Renal cortical epithelial cell (primary cell): Measurements from ENCODE around the gene ACP5. TPM values are rescaled to one million over a fixed set of nuclear protein-coding genes. Genes with fewer than 3 reads are reported as not detected.
"Not testable (repeated sequence)": the region's sequence is repeated elsewhere in the genome, so short reads cannot be mapped to it uniquely, and the experiment has no call there.

Source experiments
- DNase-seq: peaks from one replicate; pipeline ENCODE4 v3.0.0-alpha.2; 2011; ENCODE audit warnings: low read depth
- total RNA-seq: library from RNA; depleted of rRNA; stranded (reverse); fragments of >200 nt; gene quantifications from 2 replicates; pipeline ENCODE4 v1.2.3, GENCODE V29; 2014

ACP5 gene
- total RNA-seq, 1 donor from 2014 or later = 0.60 TPM

- DNase-seq = no peak
Measured at GRCh38 chr19:11578258-11579142, 1.1 kb upstream of the ACP5 start.

GRCh38 chr19:11576227-11576626, 1.2 kb downstream of the ACP5 start:
- DNase-seq = no peak

GRCh38 chr19:11574689-11575088, 2.8 kb downstream of the ACP5 start:
- DNase-seq = no peak

- DNase-seq = not testable (repeated sequence)
Measured at GRCh38 chr19:11573763-11574162, 3.7 kb downstream of the ACP5 start.

GRCh38 chr19:11573354-11573753, 4.1 kb downstream of the ACP5 start:
- DNase-seq = not testable (repeated sequence)

GRCh38 chr19:11570039-11570462, 7.4 kb downstream of the ACP5 start:
- no peak for DNase-seq

GRCh38 chr19:11566164-11566563, 11.3 kb downstream of the ACP5 start:
- DNase-seq = no peak

- DNase-seq = not testable (repeated sequence)
Measured at GRCh38 chr19:11565649-11565980, 11.8 kb downstream of the ACP5 start.

GRCh38 chr19:11564082-11564807, 13.2 kb downstream of the ACP5 start:
- DNase-seq = not testable (repeated sequence)

GRCh38 chr19:11563532-11563931, 13.9 kb downstream of the ACP5 start:
- DNase-seq = no peak

GRCh38 chr19:11560404-11561051, 16.9 kb downstream of the ACP5 start:
- DNase-seq = peak; percentile 77

GRCh38 chr19:11558881-11559828, 18.3 kb downstream of the ACP5 start, which contains the start of gene ELOF1:
Gene ELOF1 (minus strand): TSS chr19:11559230. CDS start chr19:11554347, 4,883 bp downstream.
- peak; percentile 95 for DNase-seq

- DNase-seq = no peak
Measured at GRCh38 chr19:11556634-11557420, 20.6 kb downstream of the ACP5 start.

- DNase-seq = no peak
Measured at GRCh38 chr19:11555246-11555645, 22.2 kb downstream of the ACP5 start.

- DNase-seq = no peak
Measured at GRCh38 chr19:11554160-11554559, 23.3 kb downstream of the ACP5 start.

- DNase-seq = no peak
Measured at GRCh38 chr19:11552666-11553372, 24.6 kb downstream of the ACP5 start.

- no peak for DNase-seq
Measured at GRCh38 chr19:11551603-11552235, 25.7 kb downstream of the ACP5 start.

GRCh38 chr19:11550265-11550664, 27.2 kb downstream of the ACP5 start:
- no peak for DNase-seq

GRCh38 chr19:11549386-11549953, 28.0 kb downstream of the ACP5 start:
- no peak for DNase-seq
